Stimulated activated CD4-positive, alpha-beta T cell treated with anti-CD3 and anti-CD28 coated beads, Interleukin-4, amount 100 ng/mL, for 4 hours (primary cell): ENCODE data around the gene RABGAP1L.
"Not testable (repeated sequence)": the region's sequence is repeated elsewhere in the genome, so short reads cannot be mapped to it uniquely, and the experiment has no call there.

Experiments used
- DNase-seq, 2 experiments: peaks; one replicate each; pipeline ENCODE4 v3.0.0-alpha.2; 2020

Gene RABGAP1L

DNA sequence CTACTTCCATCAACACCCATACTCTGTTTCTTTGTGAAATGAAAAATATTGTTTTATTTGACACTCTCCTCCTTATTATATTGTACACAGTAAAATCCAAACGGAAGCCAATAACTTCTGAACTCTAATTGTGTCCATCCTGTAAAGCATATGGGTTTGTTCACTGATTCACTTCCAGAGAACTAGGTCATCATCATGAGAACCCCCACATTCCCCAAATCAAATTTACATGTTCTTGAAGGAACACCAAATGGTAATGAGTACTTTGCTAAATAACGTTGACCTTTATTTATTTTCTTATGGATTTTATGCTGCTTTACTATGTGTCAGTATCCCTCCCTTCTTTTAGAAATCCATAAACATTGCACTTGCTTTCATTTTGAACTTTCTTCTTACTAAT is 627.0 kb downstream of the RABGAP1L start:
- no peak for DNase-seq

DNA sequence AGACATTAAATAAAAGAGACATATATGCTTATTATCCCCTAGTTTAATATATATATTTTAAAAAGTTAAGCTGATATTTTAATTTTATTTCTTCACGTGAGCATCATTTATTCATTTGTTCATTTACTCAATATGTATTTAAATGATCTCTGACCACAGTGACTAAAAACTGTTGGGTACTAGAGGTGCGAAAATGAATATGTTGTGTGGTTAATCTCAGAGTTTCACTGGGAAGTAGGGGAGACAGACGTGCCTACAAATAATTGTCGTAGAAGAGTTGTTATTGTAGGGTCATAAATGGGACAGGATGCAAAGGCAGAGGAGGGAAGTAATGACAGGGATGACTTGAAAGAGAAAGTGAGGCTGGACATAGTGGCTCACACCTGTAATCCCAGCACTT is 627.4 kb downstream of the RABGAP1L start:
- DNase-seq: no peak

DNA sequence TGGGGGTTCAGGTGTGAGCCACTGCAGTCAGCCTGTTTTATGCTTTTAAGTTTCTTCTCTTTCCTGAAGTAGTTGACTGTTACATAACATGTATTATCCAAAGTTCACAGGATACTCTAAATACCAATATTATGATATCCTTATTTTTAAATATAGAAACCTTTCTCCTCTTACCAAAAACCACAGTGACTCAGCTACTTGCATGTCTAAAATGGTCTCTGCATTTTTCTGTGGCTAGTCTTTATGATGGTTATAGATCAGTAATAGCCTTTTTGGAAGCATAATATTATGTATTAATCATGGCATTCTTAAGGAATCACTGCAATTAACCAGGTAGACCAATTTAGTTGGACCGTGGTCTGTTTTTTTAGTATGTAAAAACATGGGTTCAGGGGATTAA is 629.7 kb downstream of the RABGAP1L start:
- no peak for DNase-seq

DNA sequence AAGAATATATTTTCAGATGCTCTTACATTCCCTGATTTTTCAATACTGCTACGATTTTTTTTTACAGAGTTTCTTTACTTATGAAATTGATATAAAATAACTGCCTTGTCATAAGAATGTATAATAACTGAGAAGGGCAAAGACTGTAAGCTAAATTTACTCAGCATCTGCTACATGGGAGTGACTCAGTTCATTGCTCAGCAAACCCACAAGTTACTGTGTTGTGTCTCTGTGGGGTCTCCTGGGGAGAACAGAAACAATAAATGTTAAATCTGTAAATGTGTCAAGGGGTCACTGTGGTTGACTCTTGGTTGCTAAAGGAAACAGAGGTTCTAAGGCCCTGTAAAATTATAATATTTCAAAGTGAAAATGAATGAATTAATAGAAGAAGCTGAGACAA is 630.1 kb downstream of the RABGAP1L start:
- no peak for DNase-seq

DNA sequence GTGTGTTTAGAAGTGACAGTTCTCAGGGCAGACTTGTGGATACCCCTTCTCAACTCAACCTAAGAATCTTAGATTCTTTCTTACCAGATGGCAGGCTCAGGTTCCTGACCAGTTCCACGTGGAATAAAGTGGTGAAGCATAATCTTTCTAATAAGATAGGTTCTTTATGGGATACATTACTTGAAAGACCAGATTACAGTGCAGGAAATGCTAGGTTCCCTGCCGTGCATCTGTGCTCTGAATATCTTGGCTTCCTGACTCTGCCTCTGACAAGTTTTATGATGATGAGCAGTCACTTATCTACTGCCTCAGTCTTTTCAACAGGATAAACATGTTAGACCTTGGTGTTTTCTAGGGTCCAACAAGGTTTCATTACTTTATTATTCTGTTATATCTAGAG is 632.5 kb downstream of the RABGAP1L start:
- no peak for DNase-seq

DNA sequence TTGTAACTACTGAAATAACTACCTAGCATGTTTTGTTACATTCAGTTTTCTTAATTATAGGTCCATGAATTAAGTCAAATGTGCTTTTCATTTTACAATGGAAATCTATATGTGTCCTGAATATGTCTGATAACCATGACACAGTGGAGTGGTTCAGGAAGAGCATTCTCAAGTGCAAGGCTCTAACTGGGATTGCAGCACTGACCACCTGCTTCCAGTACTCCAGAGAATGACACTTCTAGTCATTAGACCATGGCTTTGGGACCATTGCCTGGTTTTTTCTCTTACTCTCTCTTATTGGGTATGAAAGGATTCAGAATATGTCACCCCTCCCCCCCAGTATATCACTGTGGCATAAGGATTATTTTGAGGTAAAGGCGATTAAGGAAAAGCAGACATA is 635.5 kb downstream of the RABGAP1L start:
- DNase-seq: no peak

DNA sequence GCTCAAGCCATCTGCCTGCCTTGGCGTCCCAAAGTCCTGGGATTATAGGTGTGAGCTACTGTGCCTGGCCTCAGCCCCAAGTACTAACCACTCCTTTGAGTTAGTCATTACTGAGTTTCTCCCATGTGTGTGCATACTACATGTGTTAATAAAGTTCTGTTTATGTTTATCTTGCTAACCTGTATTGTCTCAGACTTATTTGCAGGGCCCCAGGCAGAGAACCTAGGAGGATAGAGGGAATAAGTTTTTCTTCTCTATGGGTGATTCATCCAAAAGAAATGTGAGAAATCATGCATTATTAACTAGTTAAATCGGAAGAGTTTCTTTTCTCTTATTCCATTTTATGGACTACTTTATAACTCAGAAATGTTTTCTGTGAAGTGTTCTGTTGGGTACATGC is 636.5 kb downstream of the RABGAP1L start:
- no peak for DNase-seq

DNA sequence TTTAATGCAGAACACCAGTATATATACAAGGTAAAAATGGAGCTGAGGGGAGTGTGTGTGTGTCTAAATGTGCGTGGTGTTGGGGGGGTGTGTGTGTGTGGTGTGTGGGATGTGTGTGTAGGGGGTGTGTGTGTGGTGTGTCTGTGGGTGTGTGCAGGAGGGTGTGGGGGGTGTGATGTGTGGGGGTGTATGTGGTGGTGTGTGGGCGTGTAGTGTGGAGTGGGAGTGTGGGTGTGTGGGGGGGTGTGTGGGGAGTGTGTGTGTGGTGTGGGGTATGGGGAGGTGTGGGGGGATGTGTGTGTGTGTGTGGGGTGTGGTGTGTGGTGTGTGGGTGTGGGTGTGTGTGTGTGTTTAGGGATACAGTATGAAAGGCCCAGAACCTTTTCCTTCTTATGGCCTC is 638.1 kb downstream of the RABGAP1L start:
- DNase-seq: peak in 1 of 2 experiments; percentile 10

DNA sequence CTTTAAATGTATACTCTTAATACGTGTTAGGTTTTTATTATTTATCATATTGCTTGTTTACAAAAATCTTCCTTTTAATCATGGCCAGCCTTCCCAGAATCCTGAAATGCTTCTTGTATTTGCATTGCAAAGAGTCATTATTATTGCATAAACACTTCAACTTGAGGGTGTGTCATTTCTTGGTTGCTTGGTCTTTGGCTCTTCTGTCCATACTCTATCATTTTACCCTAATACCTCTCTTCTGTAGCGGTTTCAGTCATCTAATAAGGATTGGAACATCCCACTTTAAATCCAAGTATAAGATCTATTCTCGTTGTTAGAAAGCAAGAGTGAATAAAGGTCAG is 639.8 kb downstream of the RABGAP1L start:
- DNase-seq: no peak

DNA sequence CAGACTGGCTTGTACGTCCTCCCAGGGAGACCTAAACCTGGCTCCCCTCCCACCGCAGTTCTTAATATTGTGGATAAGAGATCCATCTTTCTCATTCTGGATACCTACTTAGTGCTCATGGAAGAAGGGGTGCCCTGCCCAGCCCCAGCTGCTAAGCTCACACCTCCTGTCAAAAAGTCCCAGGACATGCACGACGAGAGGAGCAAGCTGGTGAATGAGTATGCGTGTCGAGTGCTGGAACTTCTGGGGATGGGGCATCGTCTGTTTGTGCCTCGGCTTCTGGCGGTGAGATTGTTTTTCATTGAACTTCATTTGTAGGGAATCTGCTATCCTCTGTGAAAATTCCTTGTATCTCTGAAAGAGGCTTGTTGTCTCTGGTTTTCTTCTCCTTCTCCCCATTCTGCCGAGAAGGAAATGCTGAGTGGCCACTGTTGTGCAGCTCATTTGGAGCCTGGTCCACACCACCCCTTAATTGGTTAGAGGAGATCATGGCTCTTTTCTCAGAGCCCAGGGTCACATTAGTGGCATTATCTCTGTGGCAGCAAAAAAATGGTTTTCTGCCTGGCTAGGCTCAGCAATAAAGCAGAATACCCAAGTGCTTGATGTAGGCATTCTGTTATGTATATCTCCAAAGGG is 641.0 kb downstream of the RABGAP1L start:
- DNase-seq: peak in 1 of 2 experiments; percentile 4

DNA sequence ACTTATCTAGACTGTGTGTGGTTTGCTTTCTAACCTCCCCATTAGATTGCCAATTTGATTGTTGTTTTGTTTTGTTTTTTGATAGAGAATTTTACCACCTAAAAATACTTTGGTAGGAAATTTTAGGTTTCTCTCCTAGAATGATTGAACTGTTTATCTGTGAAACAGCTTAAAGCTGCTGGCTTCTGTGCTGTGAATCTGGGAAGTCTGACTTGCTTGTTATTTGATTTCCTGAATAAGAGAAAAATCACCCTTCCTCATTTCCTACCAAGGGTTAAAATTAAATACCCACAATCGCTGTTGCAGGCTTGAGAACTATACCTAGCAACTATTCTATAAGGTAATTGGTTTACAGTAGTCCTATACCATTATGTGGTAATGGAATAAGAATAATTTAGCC is 641.6 kb downstream of the RABGAP1L start:
- no peak for DNase-seq

DNA sequence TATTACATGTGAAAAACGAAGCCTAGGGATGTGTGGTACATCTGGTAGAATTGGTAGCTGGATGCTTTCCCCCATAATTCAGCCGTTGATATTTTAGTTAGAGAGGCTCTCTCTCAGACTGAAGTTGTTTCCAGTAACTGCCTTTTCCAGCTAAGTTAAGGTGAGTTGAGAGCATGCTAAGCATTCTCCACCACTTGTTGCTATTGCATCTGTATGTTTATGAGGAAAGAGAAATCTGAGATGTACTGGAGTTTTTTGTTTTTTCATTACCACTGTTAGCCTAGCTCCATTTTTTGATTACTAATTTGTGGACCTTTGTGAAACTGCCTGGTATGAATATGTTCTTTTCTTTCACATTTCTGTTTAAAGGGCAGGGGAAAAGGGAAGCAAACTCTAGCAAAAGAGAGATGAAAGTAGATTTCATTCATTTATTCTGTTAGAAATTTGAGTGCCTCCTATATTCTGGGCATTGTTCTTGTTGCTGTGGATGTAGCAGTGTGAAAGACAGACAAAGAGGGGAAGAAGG is 650.5 kb downstream of the RABGAP1L start:
- no peak for DNase-seq

DNA sequence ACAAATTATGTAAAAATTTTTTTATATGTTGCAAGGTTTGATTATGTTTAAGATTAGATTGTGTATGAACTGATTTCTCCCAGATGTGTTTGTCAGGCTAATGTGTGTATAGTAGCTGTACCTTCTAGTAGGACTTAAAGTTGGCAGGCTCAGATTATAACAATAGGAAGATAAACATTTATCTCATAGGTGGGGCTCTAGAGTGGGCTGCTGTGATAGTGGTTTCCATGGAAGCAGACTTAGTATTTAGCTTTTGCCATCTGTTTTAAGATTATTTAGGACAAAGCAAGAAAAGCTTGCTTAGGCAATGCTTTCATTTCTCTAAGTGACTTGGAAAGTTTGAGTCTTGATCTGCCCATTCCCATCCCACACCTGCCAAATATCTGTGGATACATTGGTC is 652.7 kb downstream of the RABGAP1L start:
- DNase-seq: no peak

DNA sequence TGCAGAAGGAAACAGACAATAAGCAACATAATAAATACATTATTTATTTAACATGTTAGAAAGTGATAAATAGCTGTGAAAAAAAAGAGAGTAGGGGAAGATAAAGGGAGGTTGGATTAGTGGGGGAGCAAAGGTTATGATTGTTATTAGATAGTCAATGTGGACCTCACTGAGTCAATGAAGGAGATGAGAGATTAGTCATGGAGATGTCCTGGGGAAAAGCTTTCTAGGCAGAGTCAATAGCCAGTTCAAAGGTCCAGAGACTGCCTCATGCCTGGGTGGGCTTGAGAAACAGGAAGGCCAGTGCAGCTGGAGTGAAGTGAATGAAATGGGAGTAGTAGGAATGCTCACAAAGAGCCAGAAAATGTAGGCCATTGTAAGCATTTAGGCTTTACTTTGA is 653.3 kb downstream of the RABGAP1L start:
- no peak for DNase-seq

DNA sequence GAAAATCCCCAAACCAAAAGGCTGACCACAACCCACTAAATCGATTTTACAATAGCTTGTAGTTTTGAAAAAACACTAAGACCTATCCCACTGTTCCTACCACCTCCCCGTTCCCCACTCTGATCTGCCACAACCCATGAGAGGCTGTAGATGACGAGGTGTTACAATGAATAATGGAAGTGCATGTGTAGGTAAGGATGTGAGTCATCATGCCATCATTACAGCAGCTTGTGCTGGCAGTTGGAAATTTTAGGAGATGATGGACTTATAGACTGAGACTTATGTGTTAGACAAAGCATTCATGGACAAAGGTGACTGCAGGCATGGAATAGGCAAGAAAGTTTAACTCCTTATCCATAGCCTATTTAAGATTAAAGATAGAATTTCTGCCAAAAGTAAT is 655.7 kb downstream of the RABGAP1L start:
- DNase-seq: no peak

DNA sequence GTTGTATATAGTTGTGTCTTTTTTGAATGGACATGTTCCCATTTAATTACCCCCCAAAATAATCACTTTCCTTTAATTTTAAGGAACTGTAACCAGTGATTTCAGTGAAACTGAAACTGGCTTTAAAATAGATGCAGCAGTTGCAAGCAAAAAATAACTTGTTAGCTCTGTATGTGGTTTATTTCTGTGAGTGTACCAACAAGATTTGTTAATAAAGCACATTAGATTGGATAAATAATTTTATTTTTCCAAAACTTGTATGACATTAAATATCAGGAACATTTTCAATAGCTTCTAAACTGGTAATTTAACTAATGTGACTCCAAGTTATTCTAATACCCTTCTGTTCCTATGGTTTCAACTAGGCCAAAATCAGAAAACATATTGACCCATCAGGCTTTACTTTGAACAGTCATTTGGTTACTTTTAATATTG is 656.2 kb downstream of the RABGAP1L start:
- DNase-seq: no peak

DNA sequence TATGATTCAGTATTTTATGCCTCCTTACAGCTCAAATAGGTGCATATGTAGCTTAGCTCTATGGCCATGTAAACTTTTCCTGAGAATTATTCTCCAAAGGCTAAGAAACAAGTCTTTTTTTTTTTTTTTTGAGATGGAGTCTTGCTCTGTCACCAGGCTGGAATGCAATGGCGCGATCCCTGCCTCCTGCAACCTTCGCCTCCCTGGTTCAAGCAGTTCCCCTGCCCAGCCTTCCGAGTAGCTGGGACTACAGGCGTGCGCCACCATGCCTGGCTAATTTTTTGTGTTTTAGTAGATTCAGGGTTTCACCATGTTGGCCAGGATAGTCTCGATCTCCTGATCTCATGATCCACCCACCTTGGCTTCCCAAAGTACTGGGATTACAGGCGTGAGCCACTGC is 657.3 kb downstream of the RABGAP1L start:
- not testable (repeated sequence) for DNase-seq

DNA sequence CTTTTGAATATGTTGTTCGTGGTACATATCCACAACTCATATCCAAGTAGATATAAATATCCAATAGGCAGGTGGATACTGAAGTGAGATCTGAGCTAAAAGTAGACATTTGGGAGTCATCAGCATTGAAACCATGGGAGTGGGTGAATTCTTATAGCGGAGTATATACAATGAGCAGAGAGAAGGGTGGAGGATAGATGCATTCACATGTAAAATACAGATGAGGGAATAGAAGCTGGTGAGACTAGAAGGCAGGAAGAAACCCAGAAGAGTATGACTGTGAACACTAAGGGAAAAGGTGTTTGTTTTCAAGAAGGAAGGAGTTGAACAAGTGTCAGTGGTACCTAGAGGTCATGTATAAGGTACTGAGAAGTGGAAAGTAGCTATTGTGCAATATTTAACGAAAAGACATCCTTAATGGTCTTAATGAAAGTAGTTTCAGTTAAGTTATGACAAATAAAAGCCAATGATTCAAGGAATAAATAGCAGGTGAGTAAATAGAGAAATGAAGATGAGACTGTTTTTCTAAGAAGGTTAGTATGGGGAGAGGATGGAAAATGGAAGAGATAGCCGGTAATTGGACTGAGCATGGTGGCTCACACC is 658.8 kb downstream of the RABGAP1L start:
- DNase-seq: no peak

DNA sequence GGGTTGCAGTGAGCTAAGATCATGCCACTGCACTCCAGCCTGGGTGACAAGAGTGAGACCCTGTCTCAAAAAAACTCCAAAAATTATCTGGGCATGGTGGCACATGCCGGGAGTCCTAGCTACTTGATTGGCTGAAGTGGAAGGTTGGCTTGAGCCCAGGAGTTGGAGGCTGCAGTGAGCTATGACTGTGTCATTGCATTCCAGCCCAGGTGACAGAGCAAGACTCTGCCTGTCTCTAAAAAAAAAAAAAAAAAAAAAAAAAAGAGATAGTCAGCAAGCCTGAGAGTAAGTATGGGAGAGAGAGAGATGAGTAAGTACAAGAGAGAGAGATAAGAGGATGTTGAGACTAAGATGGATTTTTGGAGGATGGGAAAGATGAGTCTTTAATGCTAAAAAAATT is 659.6 kb downstream of the RABGAP1L start:
- DNase-seq: no peak

DNA sequence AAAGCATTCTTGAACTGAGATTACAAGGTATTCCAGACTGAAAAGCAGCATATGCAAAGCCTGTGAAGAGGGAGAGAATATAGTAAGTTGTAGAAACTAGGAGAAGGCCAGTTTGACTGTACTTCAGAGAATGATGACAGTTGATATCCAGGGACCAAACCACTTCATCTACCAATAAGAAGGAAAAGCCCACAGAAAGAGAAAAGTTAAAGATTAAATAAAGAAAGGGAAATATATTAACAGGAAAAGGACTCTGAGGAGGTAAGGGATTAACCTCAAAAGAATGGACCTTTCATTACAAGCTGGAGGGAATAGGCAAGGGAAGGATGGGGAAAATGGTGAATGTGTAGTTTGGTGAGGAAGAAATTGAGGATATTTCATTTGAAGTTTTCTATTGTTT is 660.3 kb downstream of the RABGAP1L start:
- DNase-seq: no peak

DNA sequence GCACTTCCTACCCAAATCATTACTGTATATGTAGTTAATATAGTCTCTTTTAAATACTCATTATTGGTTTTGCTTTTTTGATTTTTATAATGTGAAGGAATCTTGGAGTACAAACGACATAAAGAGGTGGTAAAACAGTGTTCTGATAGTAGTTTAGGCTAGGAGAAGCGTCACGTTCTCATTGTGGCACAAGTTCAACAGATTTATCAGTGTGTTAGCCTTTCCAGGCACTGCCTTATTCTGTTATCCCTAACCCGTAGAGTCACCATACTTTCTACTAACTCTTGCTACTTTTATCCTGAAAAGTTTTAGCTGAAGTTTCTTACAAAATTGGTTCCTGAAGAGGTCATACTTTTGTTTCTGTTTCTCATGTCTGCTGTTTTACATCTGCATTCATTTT is 665.8 kb downstream of the RABGAP1L start:
- DNase-seq: no peak

DNA sequence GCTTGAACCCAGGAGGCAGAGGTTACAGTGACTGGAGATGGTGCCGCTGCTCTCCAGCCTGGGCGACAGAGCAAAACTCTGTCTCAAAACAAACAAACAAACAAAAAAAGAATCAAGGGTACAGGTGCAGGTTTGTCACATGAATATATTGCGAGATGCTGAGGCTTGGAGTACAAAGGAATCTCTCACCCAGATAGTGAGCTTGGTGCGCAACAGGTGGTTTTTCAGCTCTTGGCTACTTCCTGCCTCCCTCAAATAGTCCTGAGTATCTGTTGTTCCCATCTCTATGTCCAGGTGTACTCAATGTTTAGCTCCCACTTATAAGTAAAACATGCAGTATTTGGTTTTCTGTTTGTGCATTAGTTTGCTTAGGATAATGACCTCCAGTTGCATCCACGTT is 666.5 kb downstream of the RABGAP1L start:
- no peak for DNase-seq

DNA sequence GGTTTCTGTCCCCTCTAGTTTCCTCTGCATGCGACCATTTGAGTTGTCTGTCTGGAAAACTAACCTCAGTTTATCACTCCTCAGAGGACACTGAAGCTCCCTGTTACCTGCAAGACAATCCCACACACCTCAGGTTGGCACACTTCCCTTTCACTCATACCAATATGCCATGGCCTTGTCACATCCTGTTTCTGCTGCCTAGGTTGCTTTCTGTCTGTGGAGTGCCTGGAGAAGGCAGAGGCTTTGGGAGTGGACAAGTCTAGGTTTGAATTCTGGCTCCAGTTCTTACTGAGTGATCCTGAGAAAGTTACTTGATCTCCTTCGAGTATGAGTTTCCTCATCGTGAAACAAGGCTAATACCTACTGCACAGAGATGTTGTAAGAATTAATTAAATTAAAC is 668.9 kb downstream of the RABGAP1L start:
- DNase-seq: no peak

DNA sequence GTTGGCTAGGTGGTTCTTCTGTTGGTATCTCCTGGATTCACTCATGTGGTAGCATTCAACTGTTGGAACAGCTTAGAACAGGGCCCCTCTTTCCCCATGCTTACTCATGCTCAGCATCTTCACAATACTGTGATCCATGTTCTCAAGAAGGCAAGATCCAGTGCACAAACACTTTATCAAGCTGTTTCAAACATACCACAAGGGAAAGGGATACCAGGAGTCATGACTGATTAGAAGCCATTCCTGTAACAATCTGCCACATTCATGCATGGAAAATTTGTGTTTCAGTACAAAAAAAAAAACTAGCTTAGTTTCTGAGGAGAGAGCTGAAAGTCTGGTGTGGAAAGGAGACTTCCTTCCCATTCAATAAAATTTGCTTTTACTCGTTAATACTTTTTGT is 670.7 kb downstream of the RABGAP1L start:
- DNase-seq: no peak

DNA sequence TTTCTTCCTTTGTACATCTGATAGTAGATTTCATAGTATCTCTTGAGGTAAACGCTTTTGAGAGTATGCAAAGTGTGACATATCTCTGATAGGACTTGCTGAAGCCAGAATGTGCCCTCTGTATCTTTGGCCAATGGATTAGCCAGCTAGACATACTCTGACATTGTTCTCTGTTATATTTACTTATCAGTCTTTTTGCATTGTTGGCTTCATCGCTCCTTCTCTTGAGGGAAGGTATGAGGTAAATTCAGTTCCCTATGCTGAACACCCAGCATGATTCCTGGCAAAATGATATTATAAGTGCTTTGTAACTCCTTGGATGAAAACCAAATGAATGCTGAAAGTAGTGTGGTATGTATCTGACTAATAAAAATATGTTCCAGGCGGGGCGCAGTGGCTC is 677.2 kb downstream of the RABGAP1L start:
- no peak for DNase-seq
